Choroid plexus epithelial cell (primary cell): Measurements from ENCODE around the gene ZMYND10.

Source experiments
- DNase-seq: peaks from one replicate; pipeline ENCODE4 v3.0.0-alpha.2; 2010; ENCODE audit warnings: low read depth
- H3K4me3 ChIP-seq: 2 replicates; pipeline ENCODE4 v1.5.1; 2011; ENCODE audit warnings: low read depth, mild to moderate bottlenecking, control low read depth, low read length, moderate library complexity
- TF ChIP-seq, protein P1 (sequence below): conservative IDR thresholded peaks from 2 replicates; pipeline ENCODE4 v1.5.1; 2011; ENCODE audit warnings: low read depth, mild to moderate bottlenecking, control low read depth, inconsistent platforms, low read length, moderate library complexity

The ZMYND10 gene

DNA sequence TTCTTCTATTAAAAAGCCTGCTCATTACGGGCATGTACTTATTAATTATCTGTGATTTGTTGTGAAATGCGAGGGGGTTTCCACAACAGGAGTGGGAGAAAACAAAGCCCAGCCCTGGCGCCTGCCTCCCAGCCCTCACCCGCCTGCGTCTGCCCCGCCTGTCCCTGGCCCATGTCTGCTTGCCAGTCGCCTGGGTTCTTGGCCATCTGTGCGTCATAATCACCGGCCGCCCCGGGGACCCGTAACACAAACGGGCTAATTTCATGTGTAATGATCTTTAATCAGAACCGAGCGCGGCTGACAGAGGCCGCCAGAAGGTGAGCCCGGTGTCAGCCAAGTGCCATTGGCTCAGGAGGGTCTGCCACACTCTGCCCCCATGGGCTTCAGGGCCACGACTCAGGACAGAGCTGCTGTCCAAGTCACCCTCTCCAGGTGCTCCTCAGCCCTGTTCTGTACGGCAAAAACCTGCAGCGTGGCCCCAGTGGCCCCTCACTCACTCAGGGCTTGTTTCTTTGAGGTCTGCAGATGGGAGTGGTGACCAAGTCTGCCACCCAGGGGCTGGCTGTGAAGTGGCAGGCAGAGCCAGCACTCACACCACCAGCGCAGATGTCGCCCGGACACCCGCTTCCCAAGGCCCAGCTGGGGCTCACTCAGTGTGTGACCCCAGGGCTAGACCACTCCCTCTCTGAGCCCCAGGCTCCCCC lies 42.6 kb upstream of the ZMYND10 start:
- H3K4me3 ChIP-seq = no peak overlapping the region
- peak; percentile 28 for DNase-seq
- TF ChIP-seq, protein P1, sequence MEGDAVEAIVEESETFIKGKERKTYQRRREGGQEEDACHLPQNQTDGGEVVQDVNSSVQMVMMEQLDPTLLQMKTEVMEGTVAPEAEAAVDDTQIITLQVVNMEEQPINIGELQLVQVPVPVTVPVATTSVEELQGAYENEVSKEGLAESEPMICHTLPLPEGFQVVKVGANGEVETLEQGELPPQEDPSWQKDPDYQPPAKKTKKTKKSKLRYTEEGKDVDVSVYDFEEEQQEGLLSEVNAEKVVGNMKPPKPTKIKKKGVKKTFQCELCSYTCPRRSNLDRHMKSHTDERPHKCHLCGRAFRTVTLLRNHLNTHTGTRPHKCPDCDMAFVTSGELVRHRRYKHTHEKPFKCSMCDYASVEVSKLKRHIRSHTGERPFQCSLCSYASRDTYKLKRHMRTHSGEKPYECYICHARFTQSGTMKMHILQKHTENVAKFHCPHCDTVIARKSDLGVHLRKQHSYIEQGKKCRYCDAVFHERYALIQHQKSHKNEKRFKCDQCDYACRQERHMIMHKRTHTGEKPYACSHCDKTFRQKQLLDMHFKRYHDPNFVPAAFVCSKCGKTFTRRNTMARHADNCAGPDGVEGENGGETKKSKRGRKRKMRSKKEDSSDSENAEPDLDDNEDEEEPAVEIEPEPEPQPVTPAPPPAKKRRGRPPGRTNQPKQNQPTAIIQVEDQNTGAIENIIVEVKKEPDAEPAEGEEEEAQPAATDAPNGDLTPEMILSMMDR = peak; percentile 59

DNA sequence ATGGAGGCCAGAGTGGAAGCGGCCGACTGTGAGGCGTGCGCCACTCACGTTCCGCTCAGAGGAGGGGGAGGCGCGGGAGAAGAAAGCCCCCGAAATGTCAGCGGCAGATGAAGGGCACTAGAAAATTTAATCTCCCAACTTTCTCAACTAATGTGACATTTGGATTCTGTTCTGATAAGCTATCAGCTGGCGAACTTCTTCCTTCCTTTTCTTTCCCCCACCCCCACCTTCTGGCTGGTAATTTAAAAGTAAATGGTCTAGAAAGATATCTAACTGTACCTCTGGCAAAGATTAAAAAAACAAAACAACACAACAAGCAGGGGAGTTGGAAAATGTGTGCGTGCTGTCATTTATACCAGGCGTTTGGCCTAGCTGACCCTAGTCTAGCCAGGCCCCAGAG lies 40.2 kb upstream of the ZMYND10 start:
- no peak for DNase-seq
- H3K4me3 ChIP-seq = no peak overlapping the region
- TF ChIP-seq, protein P1 = no peak

DNA sequence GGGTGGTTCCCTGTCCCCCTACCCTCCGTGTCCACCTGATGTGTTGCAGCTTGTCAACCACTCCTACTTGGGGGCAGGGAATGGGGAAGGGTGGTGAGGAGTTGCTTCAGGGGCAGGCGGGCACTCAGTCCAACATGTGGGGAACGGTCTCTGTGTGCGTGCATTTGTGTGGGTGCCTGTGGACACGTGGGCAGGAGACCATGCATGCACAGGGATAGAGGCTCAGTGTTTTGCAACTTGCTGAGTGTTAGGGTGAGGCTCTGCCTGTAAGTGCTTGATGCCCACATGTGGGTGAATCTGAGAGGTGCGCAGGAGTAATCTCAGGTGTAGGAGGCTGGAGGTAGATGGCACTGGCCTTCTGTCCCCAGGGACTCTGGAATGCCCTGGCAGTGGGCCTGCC lies 38.2 kb upstream of the ZMYND10 start:
- no peak overlapping the region for H3K4me3 ChIP-seq
- TF ChIP-seq, protein P1 = no peak
- DNase-seq = no peak

DNA sequence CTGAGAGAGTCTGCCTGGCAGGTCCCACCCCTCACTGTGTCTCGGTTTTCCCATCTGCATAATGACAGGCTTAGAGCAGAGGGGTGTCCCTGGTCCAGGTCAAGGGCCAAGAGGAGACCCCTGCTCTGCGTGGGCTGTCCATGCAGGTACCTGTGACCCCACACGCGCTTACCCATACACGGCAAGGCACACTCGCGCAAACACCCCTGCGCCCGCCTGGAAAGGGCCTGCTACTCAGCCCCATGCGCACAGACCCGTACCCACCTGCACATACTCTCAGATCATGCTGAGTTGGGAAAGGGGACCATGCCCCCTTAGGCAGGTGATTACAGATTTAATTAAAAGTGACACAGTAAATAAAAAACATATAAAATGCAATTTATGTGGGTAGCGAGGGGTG lies 37.2 kb upstream of the ZMYND10 start:
- TF ChIP-seq, protein P1 = no peak
- H3K4me3 ChIP-seq = no peak overlapping the region
- DNase-seq = no peak

DNA sequence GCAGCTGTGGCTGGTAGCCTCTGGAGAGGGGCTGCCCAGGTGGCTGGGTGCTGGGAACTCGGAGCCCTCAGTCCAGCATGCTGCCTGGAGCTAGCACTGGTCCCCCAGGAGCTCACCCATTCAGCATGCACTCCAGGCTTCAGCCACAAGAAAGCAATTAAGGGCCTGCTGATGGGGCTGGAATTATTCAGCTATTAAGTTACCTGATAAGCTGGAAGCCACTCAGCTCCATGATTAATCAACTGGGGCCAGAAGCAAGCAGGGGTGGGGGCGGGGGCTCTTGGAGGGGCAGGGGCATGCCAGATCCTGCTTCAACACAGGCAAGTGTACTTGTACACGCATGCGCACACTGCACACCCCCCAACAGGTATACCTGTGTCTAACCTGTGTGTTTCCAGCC lies 35.9 kb upstream of the ZMYND10 start:
- H3K4me3 ChIP-seq = no peak overlapping the region
- TF ChIP-seq, protein P1 = no peak
- DNase-seq = no peak

DNA sequence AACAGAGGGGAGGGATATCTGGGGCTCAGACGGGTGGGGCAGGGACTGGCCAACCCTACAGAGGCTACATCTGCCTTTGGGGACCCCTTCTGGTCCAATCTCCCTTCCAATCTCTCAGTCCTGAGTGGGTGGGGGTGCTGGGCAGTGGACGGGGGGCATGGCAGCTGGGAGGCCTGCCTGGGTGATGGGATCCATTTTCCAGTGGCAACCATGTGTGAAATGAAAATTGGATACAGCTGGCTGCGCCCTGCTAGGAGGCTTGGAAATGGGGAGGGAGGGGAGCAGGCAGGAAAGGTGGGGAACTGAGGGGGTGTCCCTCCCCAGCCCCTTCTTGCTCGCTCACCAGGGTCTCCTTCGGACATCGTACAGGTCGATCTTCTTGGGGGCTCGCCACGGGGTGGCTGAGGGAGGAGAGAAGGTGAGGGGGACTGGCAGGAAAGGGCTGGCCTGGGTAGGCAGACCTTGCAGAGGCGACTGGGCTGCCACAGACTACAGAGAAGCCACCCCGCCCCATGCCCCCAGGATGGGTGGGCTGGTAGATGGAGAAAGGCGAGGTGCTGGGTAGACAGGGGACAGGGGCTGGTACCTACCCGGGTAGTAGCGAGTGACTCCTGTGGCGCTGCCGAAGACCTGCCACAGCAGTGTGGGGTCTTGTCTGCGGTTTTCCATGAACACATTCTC lies 35.0 kb upstream of the ZMYND10 start:
- DNase-seq = no peak
- H3K4me3 ChIP-seq = no peak overlapping the region
- TF ChIP-seq, protein P1 = no peak

DNA sequence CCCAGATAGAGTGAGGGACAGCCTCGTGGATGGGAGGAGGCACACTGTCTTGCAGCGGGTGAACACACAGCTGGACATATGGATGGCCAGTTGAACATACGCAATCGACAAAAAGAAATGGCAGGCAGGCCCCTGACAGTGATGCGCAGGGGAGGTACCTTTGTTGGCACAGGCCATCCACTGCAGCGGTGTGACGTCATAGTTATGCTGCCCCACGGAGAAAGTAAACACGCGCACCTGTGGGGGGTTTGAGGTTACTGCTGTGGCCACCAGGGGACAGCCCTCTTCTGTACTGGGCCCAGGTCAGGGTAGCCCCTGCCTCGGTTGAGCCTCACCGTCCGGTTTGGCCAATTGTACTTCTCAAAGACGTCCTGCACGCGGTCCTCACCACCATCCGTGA lies 33.2 kb upstream of the ZMYND10 start:
- H3K4me3 ChIP-seq = no peak overlapping the region
- DNase-seq = no peak
- TF ChIP-seq, protein P1 = no peak
